ENCODE results near the gene CALML5. TPM values are rescaled to one million over a fixed set of nuclear protein-coding genes. Genes with fewer than 3 reads are reported as not detected.
A peak's percentile ranks its signal among the peaks of the same experiment; 100 is the strongest.

The CALML5 gene
- total RNA-seq, 3 donors from 2014 or later, result not detected

- H3K4me1 ChIP-seq (ENCODE audit: low read depth), result peaks cover 18% of the 10 kb centered on the region
- no peaks in the 10 kb centered on the region for H3K36me3 ChIP-seq (ENCODE audit: low read depth)
- DNase-seq (peak in 2 of 3 donors; percentile 36 to 65), ATAC-seq (peak; percentile 93)
- no peak overlapping the region for H3K4me3 ChIP-seq
- intact Hi-C loops (cut with DNase I, micrococcal nuclease), result no loop called here
- TF ChIP-seq CTCF (IDR thresholded peaks at IDR 0.05), result no peak
- no peaks in the 10 kb centered on the region for H3K9me3 ChIP-seq
Observed at GRCh38 chr10:5518143-5518542, 18.8 kb upstream of the CALML5 start.

DNA sequence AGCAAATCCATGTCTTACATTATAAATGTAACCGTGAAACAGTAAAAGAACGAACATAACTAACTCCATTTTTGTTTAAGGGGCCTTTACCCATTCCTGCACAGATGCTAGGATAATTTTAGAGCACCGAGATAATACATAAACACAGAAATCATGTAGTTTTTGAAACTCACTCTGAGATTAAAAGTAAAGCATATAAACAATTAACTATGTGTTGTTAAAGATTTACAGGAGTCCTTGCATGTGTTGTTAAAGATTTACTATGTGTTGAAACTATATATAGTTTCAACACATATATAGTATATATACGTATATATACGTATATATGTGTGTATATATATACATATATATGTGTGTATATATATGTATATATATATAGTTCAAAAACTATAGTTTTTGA is 18.2 kb upstream of the CALML5 start:
- ATAC-seq (peak; percentile 42), DNase-seq (no peak)
- intact Hi-C loops (cut with DNase I, micrococcal nuclease), result no loop called here
- Histone ChIP-seq H3K36me3 (ENCODE audit: low read depth) (no peaks in the 10 kb centered on the region), H3K9me3 (no peaks in the 10 kb centered on the region), H3K4me1 (ENCODE audit: low read depth) (peaks cover 18% of the 10 kb centered on the region), H3K4me3 (no peak overlapping the region)
- TF ChIP-seq CTCF (IDR thresholded peaks at IDR 0.05), result no peak

- TF ChIP-seq CTCF (IDR thresholded peaks at IDR 0.05), result no peak
- Histone ChIP-seq H3K4me3 (no peak overlapping the region), H3K9me3 (no peaks in the 10 kb centered on the region), H3K4me1 (ENCODE audit: low read depth) (peaks cover 18% of the 10 kb centered on the region), H3K36me3 (ENCODE audit: low read depth) (no peaks in the 10 kb centered on the region)
- intact Hi-C loops (cut with DNase I, micrococcal nuclease), result no loop called here
- ATAC-seq (peak; percentile 11), DNase-seq (peak in 1 of 3 donors; percentile 29)
Observed at GRCh38 chr10:5515948-5516761, 16.8 kb upstream of the CALML5 start.

DNA sequence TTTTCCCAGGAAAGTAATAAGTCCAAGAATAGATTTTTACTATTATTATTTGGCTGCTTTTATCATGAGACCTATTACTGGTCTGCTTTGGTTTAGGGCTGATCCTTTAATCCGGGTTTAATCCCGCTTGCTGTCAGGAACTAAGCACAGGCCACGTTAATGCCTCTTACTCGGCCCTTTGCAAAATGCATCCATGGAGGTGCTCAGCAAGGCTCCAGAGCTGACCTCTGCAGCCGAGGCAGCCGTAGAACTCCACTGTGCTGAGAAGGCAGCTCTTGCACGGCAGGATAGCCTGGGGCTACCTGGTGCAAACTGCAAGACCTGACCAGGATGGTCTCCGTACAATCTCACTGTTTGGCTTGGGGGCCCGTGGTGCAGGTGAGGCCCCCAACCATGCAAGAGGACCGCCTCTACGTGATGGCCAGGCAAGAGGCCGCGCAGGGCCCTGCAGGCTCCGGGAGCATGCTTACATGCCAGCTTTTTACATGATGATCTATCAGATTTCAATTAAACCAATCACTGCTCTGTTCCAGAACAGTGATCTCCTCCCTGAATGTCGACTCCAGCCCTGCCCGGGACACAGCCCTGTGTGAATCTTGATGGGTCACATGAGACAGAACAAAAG is 15.0 kb upstream of the CALML5 start:
- DNase-seq (peak in 1 of 3 donors; percentile 17), ATAC-seq (no peak)
- Histone ChIP-seq H3K9me3 (no peaks in the 10 kb centered on the region), H3K36me3 (ENCODE audit: low read depth) (no peaks in the 10 kb centered on the region), H3K4me1 (ENCODE audit: low read depth) (peaks cover 18% of the 10 kb centered on the region), H3K4me3 (no peak overlapping the region)
- intact Hi-C loops (cut with DNase I, micrococcal nuclease), result no loop called here
- no peak for TF ChIP-seq CTCF (IDR thresholded peaks at IDR 0.05)

DNA sequence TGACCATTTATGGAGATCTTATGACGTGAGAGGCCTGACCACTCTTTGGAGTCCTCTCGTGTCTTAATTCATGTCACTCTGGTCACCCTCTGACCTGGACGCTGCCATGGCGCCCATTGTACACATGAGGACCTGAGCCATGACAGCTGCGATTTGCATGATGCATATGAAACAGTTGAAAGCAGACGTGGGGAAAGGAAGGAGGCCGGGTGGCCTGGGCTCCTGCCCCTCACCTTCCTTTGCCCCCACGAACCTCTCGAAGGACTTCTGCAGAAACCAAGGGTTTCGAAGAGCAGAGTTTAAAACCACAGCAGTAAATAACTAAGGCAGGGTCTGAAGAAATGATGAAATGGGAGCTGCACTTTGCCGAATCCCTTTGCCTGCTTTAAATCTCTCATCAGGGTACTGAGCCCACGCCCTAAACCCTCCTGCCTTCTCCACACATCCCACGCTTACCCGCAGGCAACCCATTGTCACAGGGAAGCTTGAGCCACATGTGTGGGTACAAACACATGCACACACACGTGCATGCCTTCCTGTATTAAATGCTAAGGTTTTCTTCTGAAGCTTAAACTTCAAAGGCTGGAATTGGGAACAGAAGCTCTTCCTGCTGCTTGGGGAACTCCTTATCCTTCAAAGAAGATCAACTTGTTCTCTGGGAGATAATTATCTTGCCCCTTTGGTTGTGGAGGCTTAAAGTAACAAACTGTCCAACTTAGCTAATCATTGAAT is 13.7 kb upstream of the CALML5 start:
- H3K4me3 ChIP-seq, result no peak overlapping the region
- H3K4me1 ChIP-seq (ENCODE audit: low read depth), result peaks cover 14% of the 10 kb centered on the region
- H3K36me3 ChIP-seq (ENCODE audit: low read depth), result no peaks in the 10 kb centered on the region
- DNase-seq, result peak in 1 of 3 donors; percentile 9
- intact Hi-C loops (cut with DNase I, micrococcal nuclease), result no loop called here
- H3K9me3 ChIP-seq, result no peaks in the 10 kb centered on the region
- no peak for ATAC-seq
- TF ChIP-seq CTCF (IDR thresholded peaks at IDR 0.05), result no peak

Data from mucosa of descending colon (tissue), 3 donors.